Stimulated activated naive CD8-positive, alpha-beta T cell treated with anti-CD3 and anti-CD28 coated beads, Interleukin-15, Interleukin-2, amounts not matched to agents 100 ng/mL and 50 ng/mL, for 24 hours (primary cell): ENCODE measurements around the gene GRIK1.

Experiments used
- H3K27ac Mint-ChIP-seq: one replicate; pipeline ENCODE4 v1.8.0; 2021; ENCODE audit warnings: mild to moderate bottlenecking, mixed read lengths
- H3K27me3 Mint-ChIP-seq: one replicate; pipeline ENCODE4 v1.8.0; 2021; ENCODE audit warnings: mixed read lengths
- H3K36me3 Mint-ChIP-seq: one replicate; pipeline ENCODE4 v1.8.0; 2021; ENCODE audit warnings: low read depth, mixed read lengths
- H3K4me1 Mint-ChIP-seq: one replicate; pipeline ENCODE4 v1.8.0; 2021; ENCODE audit warnings: low read depth, mixed read lengths
- H3K4me3 Mint-ChIP-seq: one replicate; pipeline ENCODE4 v1.8.0; 2021; ENCODE audit warnings: mild to moderate bottlenecking, mixed read lengths
- H3K9me3 Mint-ChIP-seq: one replicate; pipeline ENCODE4 v1.8.0; 2021; ENCODE audit warnings: mixed read lengths

GRIK1 gene

GRCh38 chr21:29885491-29885890 is 54.3 kb downstream of the GRIK1 start:
- H3K4me3 Mint-ChIP-seq, result no peak overlapping the region
- no peaks in the 10 kb centered on the region for H3K9me3 Mint-ChIP-seq
- H3K27ac Mint-ChIP-seq, result no peak overlapping the region
- no peaks in the 10 kb centered on the region for H3K36me3 Mint-ChIP-seq
- H3K27me3 Mint-ChIP-seq, result no peaks in the 10 kb centered on the region
- H3K4me1 Mint-ChIP-seq, result no peaks in the 10 kb centered on the region

- Mint-ChIP-seq H3K9me3 (no peaks in the 10 kb centered on the region), H3K4me3 (no peak overlapping the region), H3K36me3 (no peaks in the 10 kb centered on the region), H3K4me1 (no peaks in the 10 kb centered on the region), H3K27me3 (peaks cover 4% of the 10 kb centered on the region), H3K27ac (no peak overlapping the region)
Measured at GRCh38 chr21:29875873-29876272, 63.9 kb downstream of the GRIK1 start.

DNA sequence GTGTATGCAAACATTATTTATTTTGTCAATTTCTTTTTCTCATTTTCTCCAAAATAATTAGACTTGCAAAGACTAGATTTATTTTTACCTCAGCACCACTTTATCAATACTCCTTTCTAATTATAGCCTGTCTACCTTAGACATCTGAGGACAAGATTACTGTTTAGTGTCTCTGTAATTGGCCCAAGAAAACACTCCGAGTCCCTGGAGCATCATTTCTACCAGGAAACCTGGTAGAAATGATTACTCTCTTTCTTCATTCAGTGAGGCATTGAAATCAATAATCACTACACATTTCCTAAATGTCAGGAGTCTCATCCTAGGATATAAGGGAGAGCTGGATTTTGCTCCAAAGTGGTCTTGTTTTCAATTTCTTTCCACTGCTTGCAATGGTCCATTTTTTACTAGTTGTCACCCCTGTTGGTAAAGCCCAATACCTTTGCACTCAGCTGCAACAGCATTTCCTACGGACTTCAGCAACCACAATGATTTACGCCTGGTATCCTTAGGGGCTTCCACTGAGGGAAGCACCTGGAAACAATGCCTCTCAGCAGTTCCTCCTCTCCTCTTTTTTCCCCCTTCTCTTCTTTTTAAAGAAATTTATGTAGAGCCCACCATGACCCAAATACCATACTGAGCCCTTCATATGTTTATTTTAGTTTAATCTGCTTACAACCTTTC is 64.6 kb downstream of the GRIK1 start:
- Mint-ChIP-seq H3K27ac (no peak overlapping the region), H3K27me3 (peaks cover 4% of the 10 kb centered on the region), H3K4me1 (no peaks in the 10 kb centered on the region), H3K4me3 (no peak overlapping the region), H3K36me3 (no peaks in the 10 kb centered on the region), H3K9me3 (no peaks in the 10 kb centered on the region)

DNA sequence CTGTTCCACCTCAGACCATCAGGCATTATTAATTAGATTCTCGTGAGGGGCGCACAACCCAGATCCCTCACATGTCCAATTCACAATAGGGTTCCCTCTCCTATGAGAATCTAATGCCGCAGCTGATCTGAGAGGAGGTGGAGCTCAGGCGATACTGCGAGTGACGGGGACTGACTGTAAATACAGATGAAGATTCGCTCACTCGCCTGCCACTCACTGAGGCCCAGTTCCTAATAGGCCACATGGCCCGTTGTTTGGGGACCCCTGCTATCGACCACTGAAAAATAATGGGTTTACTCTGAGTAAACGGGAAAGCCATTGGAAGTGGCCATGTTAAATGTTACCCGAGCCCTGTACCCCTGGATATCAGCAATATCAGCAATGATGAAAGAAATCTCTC is 65.9 kb downstream of the GRIK1 start:
- H3K9me3 Mint-ChIP-seq, result no peaks in the 10 kb centered on the region
- H3K27ac Mint-ChIP-seq, result no peak overlapping the region
- peaks cover 4% of the 10 kb centered on the region for H3K27me3 Mint-ChIP-seq
- no peaks in the 10 kb centered on the region for H3K36me3 Mint-ChIP-seq
- H3K4me3 Mint-ChIP-seq, result no peak overlapping the region
- no peaks in the 10 kb centered on the region for H3K4me1 Mint-ChIP-seq

DNA sequence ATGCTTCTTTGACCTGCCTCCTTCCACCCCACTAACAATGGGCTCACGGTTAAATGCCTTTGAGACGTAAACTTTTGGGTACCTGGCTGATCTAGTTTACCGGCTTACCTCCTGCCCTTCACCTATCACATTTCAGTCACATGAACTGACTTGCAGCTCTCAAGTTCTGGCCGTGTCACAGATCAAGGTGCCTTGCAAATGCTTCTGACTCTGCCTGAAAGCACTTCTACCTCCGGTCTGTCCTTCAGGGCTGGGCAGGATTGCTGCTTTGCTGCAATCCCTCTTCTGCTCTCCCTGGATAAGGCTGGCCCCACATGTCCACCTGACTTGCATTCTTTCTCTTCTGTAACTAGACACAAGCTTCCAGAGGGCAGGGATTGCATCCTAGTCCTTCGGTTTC is 69.0 kb downstream of the GRIK1 start:
- H3K4me3 Mint-ChIP-seq, result no peak overlapping the region

GRCh38 chr21:29867796-29868195 is 72.0 kb downstream of the GRIK1 start:
- Mint-ChIP-seq H3K4me3 (no peak overlapping the region), H3K4me1 (no peaks in the 10 kb centered on the region), H3K27ac (no peak overlapping the region), H3K9me3 (no peaks in the 10 kb centered on the region), H3K36me3 (no peaks in the 10 kb centered on the region), H3K27me3 (peaks cover 11% of the 10 kb centered on the region)

More for the DNA sequence above, 69.0 kb downstream of the GRIK1 start:
- peaks cover 4% of the 10 kb centered on the region for H3K27me3 Mint-ChIP-seq
- H3K36me3 Mint-ChIP-seq, result no peaks in the 10 kb centered on the region
- no peaks in the 10 kb centered on the region for H3K4me1 Mint-ChIP-seq
- no peaks in the 10 kb centered on the region for H3K9me3 Mint-ChIP-seq
- H3K27ac Mint-ChIP-seq, result no peak overlapping the region

- Mint-ChIP-seq H3K4me1 (no peaks in the 10 kb centered on the region), H3K9me3 (no peaks in the 10 kb centered on the region), H3K27me3 (peaks cover 9% of the 10 kb centered on the region), H3K4me3 (no peak overlapping the region), H3K36me3 (no peaks in the 10 kb centered on the region), H3K27ac (no peak overlapping the region)
Measured at GRCh38 chr21:29860346-29860745, 79.5 kb downstream of the GRIK1 start.

- Mint-ChIP-seq H3K4me1 (no peaks in the 10 kb centered on the region), H3K36me3 (no peaks in the 10 kb centered on the region), H3K27me3 (no peaks in the 10 kb centered on the region), H3K9me3 (no peaks in the 10 kb centered on the region), H3K27ac (no peak overlapping the region), H3K4me3 (no peak overlapping the region)
Measured at GRCh38 chr21:29857150-29857549, 82.6 kb downstream of the GRIK1 start.

DNA sequence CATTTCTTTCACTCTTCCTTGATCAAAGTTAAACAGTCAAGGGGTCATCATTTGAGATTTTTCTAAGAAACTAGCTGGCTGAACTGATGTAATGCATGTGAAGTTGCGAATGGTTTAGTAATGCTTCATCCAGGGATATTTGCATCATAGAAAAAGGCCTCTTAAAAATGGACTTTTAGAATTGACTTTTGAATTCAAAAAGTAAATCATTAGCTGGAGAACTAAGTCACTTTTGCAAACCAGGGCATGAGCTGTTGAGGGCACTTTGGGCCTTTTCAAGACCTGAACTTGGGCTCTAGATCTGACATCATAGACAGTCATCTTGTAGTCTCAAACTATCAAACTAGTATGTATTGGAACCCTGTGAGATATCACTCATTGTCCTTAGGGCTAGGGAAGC is 85.0 kb downstream of the GRIK1 start:
- Mint-ChIP-seq H3K36me3 (no peaks in the 10 kb centered on the region), H3K27ac (no peak overlapping the region), H3K27me3 (no peaks in the 10 kb centered on the region), H3K9me3 (no peaks in the 10 kb centered on the region), H3K4me1 (no peaks in the 10 kb centered on the region), H3K4me3 (no peak overlapping the region)

DNA sequence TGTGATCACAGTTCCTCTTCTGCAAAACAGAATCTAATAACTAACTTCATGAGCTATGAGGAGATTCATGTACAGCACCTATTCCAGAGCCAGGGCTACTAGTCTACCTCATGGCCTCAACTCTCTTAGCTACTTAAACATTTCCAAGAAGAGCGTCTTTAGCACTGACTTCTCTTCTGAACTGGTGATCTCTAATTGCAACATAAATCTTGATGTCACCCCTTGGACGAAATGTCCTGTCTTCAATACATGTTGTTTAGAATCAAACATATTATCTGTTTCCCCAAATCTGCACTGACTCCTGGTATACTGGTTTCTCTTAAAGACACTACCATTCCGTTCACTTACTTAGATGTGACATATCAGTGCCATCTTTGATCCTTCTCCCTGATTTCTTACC is 88.2 kb downstream of the GRIK1 start:
- H3K4me1 Mint-ChIP-seq, result no peaks in the 10 kb centered on the region
- peaks cover 8% of the 10 kb centered on the region for H3K27me3 Mint-ChIP-seq
- H3K27ac Mint-ChIP-seq, result no peak overlapping the region
- H3K9me3 Mint-ChIP-seq, result no peaks in the 10 kb centered on the region
- H3K36me3 Mint-ChIP-seq, result no peaks in the 10 kb centered on the region
- no peak overlapping the region for H3K4me3 Mint-ChIP-seq

DNA sequence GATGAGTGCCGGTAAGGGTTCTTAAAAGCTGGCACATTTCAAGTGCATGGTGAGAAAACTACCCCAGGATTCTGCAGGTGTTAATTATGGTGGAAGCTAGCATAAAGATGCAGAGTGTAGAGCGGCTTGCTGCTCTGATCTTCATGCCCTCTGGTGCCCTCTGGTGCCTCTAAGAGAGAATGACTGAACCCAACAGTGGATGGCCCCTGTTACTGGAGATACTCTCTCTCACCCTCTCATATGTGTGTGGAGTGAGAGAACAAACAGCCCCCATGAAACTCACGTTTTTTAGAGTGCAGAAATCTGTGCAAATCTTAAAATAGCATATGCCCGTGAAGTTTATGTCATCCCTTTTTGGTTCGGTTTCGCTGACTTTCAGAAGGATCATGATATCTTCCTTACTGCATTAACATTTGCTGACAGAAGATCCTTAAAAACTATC is 90.0 kb downstream of the GRIK1 start:
- H3K36me3 Mint-ChIP-seq, result no peaks in the 10 kb centered on the region

GRCh38 chr21:29843804-29844203 is 96.0 kb downstream of the GRIK1 start:
- Mint-ChIP-seq H3K4me3 (no peak overlapping the region), H3K9me3 (no peaks in the 10 kb centered on the region), H3K27me3 (peaks cover 13% of the 10 kb centered on the region), H3K36me3 (no peaks in the 10 kb centered on the region), H3K4me1 (no peaks in the 10 kb centered on the region), H3K27ac (no peak overlapping the region)

More for the DNA sequence above, 90.0 kb downstream of the GRIK1 start:
- Mint-ChIP-seq H3K4me3 (no peak overlapping the region), H3K27me3 (peaks cover 8% of the 10 kb centered on the region), H3K4me1 (no peaks in the 10 kb centered on the region), H3K9me3 (no peaks in the 10 kb centered on the region), H3K27ac (no peak overlapping the region)

GRCh38 chr21:29834617-29835016 is 105.2 kb downstream of the GRIK1 start:
- H3K4me3 Mint-ChIP-seq, result no peak overlapping the region
- no peak overlapping the region for H3K27ac Mint-ChIP-seq
- peaks cover 6% of the 10 kb centered on the region for H3K27me3 Mint-ChIP-seq
- peaks cover 7% of the 10 kb centered on the region for H3K9me3 Mint-ChIP-seq
- H3K36me3 Mint-ChIP-seq, result no peaks in the 10 kb centered on the region
- H3K4me1 Mint-ChIP-seq, result no peaks in the 10 kb centered on the region

DNA sequence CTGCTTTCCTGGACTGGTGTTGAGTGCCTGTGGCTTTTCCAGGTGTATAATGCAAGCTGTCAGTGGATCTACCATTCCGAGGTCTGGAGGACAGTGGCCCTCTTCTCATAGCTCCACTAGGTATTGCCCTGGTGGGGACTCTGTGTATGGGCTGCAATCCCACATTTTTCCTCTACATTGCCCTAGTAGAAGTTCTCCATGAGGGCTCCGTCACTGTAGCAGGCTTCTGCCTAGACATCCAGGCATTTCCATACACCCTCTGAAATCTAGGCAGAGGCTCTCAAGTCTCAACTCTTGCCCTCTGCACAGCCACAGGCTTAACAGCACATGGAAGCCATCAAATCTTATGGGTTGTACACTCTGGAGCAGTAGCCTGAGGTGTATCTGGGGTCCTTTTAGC is 107.6 kb downstream of the GRIK1 start:
- H3K4me3 Mint-ChIP-seq, result no peak overlapping the region
- H3K9me3 Mint-ChIP-seq, result peaks cover 7% of the 10 kb centered on the region
- peaks cover 10% of the 10 kb centered on the region for H3K27me3 Mint-ChIP-seq
- H3K36me3 Mint-ChIP-seq, result no peaks in the 10 kb centered on the region
- H3K27ac Mint-ChIP-seq, result no peak overlapping the region
- no peaks in the 10 kb centered on the region for H3K4me1 Mint-ChIP-seq

DNA sequence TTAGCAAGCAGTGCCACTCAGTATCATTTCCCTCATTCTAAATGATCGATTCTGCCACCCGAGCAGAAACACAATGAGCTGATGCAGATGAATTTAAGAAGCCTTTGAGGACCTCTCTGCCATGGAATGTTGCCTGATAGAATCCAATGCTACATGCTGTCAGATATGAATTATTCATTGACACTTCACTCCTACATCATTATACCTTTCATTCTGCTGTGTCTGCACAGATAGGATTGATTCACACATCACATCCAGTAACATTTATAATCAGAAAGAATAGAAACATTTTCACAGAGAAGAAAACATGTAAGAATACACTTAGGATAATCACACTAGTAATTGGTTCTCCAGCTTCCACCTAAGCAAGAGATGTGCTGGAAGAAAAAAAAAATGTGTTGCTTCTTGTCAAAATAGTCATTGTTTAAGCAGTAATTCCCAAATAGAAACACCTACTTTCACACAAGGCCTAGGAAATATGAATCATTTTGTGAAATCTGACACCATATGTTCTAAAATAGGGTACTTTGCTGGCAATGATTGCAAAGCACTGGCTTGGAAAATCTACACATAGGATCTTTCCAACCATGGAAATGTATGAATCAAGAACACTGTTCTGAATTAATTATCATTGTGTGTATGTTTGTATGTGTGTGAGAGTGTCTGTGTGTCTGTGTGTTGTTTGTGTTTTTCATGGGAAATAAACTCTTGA is 110.1 kb downstream of the GRIK1 start:
- H3K36me3 Mint-ChIP-seq, result no peaks in the 10 kb centered on the region
- H3K27ac Mint-ChIP-seq, result no peak overlapping the region
- peaks cover 7% of the 10 kb centered on the region for H3K9me3 Mint-ChIP-seq
- H3K4me1 Mint-ChIP-seq, result no peaks in the 10 kb centered on the region
- no peak overlapping the region for H3K4me3 Mint-ChIP-seq
- peaks cover 7% of the 10 kb centered on the region for H3K27me3 Mint-ChIP-seq

DNA sequence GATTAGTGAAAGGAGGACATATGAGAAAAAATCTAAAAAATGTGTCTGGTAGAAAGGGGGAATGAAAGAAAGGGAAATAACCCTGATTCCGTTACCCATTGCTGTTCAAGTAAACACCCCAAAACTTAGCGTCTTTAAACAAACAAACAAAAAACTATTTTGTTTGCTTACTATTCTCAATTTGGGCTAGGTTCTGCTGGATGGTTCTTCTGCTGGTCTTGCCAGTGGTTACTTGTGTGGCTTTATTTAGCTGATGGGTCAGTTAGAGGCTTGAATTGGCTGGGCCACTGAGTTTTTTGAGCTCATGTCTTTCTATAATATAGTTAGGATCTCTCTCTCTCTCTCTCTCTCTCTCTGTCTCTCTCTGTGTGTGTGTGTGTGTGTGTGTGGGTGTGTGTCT is 112.1 kb downstream of the GRIK1 start:
- H3K27me3 Mint-ChIP-seq, result peaks cover 7% of the 10 kb centered on the region
- no peaks in the 10 kb centered on the region for H3K36me3 Mint-ChIP-seq
- no peak overlapping the region for H3K27ac Mint-ChIP-seq
- H3K4me1 Mint-ChIP-seq, result no peaks in the 10 kb centered on the region
- H3K4me3 Mint-ChIP-seq, result no peak overlapping the region
- H3K9me3 Mint-ChIP-seq, result peaks cover 1% of the 10 kb centered on the region
